Measurements from ENCODE around the gene TNK1. TPM values are rescaled to one million over a fixed set of nuclear protein-coding genes. Genes with fewer than 3 reads are reported as not detected.

Gene TNK1
- total and polyA plus RNA-seq, 9 of the 15 experiments (the other 6 are each of a cell fraction or from before 2014, with no cell fraction given), result 0.28 to 5.2 (median 2.1) TPM

DNA sequence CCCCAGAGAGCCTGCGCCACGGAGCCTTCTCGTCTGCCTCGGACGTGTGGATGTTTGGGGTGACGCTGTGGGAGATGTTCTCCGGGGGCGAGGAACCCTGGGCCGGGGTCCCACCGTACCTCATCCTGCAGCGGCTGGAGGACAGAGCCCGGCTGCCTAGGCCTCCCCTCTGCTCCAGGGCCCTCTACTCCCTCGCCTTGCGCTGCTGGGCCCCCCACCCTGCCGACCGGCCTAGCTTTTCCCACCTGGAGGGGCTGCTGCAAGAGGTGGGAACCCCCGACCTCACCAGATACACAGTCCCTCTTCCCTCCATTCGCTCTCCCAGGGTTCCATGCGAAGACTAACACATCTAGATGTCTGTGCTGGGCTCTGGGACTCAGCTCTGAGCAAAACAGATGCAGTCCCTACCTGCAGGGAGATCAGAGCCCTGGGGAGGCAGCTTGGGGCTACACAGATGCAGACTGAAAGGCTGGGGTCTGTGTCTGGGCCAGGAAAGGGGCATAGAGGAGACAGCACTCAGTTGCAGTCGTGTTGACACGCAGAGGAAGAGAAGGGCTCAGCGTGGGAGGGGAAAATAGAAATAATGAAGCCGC, 3.7 kb downstream of the TNK1 start:
- Histone ChIP-seq H3K9me3 (replicated peaks; ENCODE audit: control insufficient read depth, insufficient read depth, low read depth, low read length) (peaks cover under 1% of the 10 kb centered on the region; the same call in 1 of the 2 replicates), H3K4me1 (replicated peaks in 1 of 2; ENCODE audit: control insufficient read depth in 2 of 2, insufficient read depth in 2 of 2, low read length in 2 of 2) (peaks cover 8 to 18% of the 10 kb centered on the region in 2 experiments; a peak in 4 of 5 replicates), H2AFZ (ENCODE audit: low read depth, low read length) (no peak overlapping the region), H3K9ac (ENCODE audit: insufficient read depth in 1 of 2, low read depth in 2 of 2, low read length in 2 of 2) (no peak overlapping the region), H4K20me1 (replicated peaks; ENCODE audit: control insufficient read depth, insufficient read depth, low read length) (no peaks in the 10 kb centered on the region), H3K79me2 (ENCODE audit: control insufficient read depth, insufficient read depth, low read length) (no peaks in the 10 kb centered on the region; the same call in 2 of the 3 replicates), H3K36me3 (ENCODE audit: control insufficient read depth, insufficient read depth, low read length) (peaks cover 8% of the 10 kb centered on the region; the same call in 1 of the 3 replicates), H3K9me1 (ENCODE audit: control insufficient read depth, insufficient read depth, low read length) (no peaks in the 10 kb centered on the region), H3K4me2 (ENCODE audit: insufficient read depth, low read length) (no peak overlapping the region), H3K27ac (ENCODE audit: extremely low read depth, low read depth, low read length) (no peak overlapping the region), H3K4me3 (no peak overlapping the region), H3K27me3 (ENCODE audit: control insufficient read depth in 2 of 2, insufficient read depth in 2 of 2, low read length in 2 of 2) (no peaks in the 10 kb centered on the region)
- no peak for ATAC-seq
- 54% methylated on average over 3 of the region's 23 CpGs for WGBS (ENCODE audit: insufficient coverage, low coverage, missing lambda C conversion rate)
- no peak for TF ChIP-seq HDGF (IDR thresholded peaks at IDR 0.05)
- TF ChIP-seq, protein P1, sequence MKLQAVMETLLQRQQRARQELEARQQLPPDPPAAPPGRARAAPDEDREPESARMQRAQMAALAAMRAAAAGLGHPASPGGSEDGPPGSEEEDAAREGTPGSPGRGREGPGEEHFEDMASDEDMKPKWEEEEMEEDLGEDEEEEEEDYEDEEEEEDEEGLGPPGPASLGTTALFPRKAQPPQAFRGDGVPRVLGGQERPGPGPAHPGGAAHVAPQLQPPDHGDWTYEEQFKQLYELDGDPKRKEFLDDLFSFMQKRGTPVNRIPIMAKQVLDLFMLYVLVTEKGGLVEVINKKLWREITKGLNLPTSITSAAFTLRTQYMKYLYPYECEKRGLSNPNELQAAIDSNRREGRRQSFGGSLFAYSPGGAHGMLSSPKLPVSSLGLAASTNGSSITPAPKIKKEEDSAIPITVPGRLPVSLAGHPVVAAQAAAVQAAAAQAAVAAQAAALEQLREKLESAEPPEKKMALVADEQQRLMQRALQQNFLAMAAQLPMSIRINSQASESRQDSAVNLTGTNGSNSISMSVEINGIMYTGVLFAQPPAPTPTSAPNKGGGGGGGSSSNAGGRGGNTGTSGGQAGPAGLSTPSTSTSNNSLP (IDR thresholded peaks at IDR 0.05; ENCODE audit: borderline replicate concordance, low read depth, low read length), result no peak
- TF ChIP-seq, protein P2, sequence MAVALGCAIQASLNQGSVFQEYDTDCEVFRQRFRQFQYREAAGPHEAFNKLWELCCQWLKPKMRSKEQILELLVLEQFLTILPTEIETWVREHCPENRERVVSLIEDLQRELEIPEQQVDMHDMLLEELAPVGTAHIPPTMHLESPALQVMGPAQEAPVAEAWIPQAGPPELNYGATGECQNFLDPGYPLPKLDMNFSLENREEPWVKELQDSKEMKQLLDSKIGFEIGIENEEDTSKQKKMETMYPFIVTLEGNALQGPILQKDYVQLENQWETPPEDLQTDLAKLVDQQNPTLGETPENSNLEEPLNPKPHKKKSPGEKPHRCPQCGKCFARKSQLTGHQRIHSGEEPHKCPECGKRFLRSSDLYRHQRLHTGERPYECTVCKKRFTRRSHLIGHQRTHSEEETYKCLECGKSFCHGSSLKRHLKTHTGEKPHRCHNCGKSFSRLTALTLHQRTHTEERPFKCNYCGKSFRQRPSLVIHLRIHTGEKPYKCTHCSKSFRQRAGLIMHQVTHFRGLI (CRISPR knock-in tag; IDR thresholded peaks at IDR 0.05), result no peak
- no peak for TF ChIP-seq SRSF1 (IDR thresholded peaks at IDR 0.05; ENCODE audit: low read depth, low read length)
- ChIA-PET CTCF (ENCODE audit: low intra/inter-chr PET ratio) (no interaction called here), POLR2A (no interaction called here)
- in situ Hi-C loops (cut with MboI) (no loop called here), intact Hi-C loops (cut with micrococcal nuclease) (no loop called here)
- BruUV-seq (replicated peaks), result no TSS peak
- no peak for DNase-seq (ENCODE audit: extremely low read depth in 1 of 4, low spot score in 3 of 4)
- FAIRE-seq, result no peak
